ENCODE results near the gene TMSB15B. TPM values are rescaled to one million over a fixed set of nuclear protein-coding genes. Genes with fewer than 3 reads are reported as not detected.
"Not testable (repeated sequence)": the region's sequence is repeated elsewhere in the genome, so short reads cannot be mapped to it uniquely, and the experiment has no call there.

The TMSB15B gene
- total RNA-seq, 1 donor from 2014 or later, result 68.6 TPM

DNA sequence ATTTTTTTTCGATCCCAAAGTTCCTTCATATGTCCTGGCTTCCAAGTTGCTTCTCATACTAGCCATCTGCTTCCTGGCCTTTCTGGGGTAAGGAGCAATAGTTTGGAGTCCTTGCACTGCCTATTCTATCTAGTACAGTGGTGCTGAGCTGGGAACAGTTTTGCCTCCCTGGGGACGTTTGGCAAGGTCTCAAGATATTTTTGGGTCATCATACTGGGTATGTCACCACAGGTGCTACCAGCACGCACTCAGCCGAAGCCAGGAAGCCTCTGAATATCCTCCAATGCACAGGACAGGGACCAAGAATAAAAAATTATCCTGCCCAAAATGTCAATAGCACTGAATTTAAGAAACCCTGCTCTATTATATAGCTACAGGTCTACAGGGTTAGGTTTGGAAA is 35.4 kb upstream of the TMSB15B start:
- Mint-ChIP-seq H3K9me3 (ENCODE audit: unreplicated experiment) (no peaks in the 10 kb centered on the region), H3K4me3 (ENCODE audit: unreplicated experiment) (no peak overlapping the region), H3K36me3 (ENCODE audit: unreplicated experiment) (peaks cover 4% of the 10 kb centered on the region), H3K27ac (ENCODE audit: unreplicated experiment) (no peak overlapping the region), H3K4me1 (ENCODE audit: low read depth, unreplicated experiment) (no peaks in the 10 kb centered on the region), H3K27me3 (ENCODE audit: unreplicated experiment) (no peaks in the 10 kb centered on the region)
- DNase-seq, result no peak
- TF ChIP-seq, protein P1, sequence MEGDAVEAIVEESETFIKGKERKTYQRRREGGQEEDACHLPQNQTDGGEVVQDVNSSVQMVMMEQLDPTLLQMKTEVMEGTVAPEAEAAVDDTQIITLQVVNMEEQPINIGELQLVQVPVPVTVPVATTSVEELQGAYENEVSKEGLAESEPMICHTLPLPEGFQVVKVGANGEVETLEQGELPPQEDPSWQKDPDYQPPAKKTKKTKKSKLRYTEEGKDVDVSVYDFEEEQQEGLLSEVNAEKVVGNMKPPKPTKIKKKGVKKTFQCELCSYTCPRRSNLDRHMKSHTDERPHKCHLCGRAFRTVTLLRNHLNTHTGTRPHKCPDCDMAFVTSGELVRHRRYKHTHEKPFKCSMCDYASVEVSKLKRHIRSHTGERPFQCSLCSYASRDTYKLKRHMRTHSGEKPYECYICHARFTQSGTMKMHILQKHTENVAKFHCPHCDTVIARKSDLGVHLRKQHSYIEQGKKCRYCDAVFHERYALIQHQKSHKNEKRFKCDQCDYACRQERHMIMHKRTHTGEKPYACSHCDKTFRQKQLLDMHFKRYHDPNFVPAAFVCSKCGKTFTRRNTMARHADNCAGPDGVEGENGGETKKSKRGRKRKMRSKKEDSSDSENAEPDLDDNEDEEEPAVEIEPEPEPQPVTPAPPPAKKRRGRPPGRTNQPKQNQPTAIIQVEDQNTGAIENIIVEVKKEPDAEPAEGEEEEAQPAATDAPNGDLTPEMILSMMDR (IDR thresholded peaks at IDR 0.05; ENCODE audit: partially characterized antibody, unreplicated experiment), result no peak

DNA sequence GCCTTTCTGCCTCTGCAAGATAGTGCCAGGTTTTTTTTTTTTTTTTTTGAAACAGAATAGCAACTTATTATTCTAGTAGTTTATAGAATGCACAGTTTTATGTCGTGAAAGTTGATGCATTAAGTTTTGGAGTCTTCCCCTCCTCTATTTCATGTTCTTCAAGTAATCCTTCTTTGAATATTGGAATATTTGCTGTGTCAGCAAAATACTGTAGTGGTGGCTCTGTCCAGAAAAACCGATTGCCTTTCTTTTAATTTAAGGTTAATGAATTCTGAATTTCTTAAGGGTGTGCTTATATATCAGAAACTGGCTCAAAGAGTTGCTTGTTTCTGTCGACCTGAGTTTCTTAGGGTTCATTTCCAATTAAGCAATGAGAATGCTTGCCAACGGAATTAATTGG is 34.8 kb upstream of the TMSB15B start:
- TF ChIP-seq, protein P1 (IDR thresholded peaks at IDR 0.05; ENCODE audit: partially characterized antibody, unreplicated experiment), result no peak
- Mint-ChIP-seq H3K4me3 (ENCODE audit: unreplicated experiment) (no peak overlapping the region), H3K27ac (ENCODE audit: unreplicated experiment) (no peak overlapping the region), H3K36me3 (ENCODE audit: unreplicated experiment) (peaks cover 4% of the 10 kb centered on the region), H3K4me1 (ENCODE audit: low read depth, unreplicated experiment) (no peaks in the 10 kb centered on the region), H3K27me3 (ENCODE audit: unreplicated experiment) (no peaks in the 10 kb centered on the region), H3K9me3 (ENCODE audit: unreplicated experiment) (no peaks in the 10 kb centered on the region)
- DNase-seq, result no peak

DNA sequence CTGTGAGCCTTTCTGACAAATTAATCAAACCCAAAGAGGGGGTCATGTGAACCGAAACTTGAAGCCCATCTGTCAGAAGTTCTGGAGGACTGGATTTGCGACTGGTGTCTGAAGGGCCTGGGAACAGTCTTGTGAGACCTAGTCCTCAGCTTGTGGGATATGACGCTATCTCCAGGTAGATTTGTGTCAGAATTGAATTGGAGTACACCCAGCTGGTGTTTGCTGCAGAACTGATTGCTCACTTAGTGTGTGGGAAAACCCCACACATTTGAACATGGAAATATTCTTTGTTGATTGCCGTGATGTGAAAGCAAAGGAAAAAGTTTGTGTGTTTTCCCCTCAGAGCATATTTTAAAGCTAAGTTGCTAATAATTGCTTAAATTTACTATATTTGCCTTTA is 30.3 kb upstream of the TMSB15B start:
- Mint-ChIP-seq H3K27me3 (ENCODE audit: unreplicated experiment) (no peaks in the 10 kb centered on the region), H3K4me1 (ENCODE audit: low read depth, unreplicated experiment) (no peaks in the 10 kb centered on the region), H3K27ac (ENCODE audit: unreplicated experiment) (no peak overlapping the region), H3K9me3 (ENCODE audit: unreplicated experiment) (no peaks in the 10 kb centered on the region), H3K36me3 (ENCODE audit: unreplicated experiment) (no peaks in the 10 kb centered on the region), H3K4me3 (ENCODE audit: unreplicated experiment) (no peak overlapping the region)
- TF ChIP-seq, protein P1 (IDR thresholded peaks at IDR 0.05; ENCODE audit: partially characterized antibody, unreplicated experiment), result no peak
- DNase-seq, result no peak

DNA sequence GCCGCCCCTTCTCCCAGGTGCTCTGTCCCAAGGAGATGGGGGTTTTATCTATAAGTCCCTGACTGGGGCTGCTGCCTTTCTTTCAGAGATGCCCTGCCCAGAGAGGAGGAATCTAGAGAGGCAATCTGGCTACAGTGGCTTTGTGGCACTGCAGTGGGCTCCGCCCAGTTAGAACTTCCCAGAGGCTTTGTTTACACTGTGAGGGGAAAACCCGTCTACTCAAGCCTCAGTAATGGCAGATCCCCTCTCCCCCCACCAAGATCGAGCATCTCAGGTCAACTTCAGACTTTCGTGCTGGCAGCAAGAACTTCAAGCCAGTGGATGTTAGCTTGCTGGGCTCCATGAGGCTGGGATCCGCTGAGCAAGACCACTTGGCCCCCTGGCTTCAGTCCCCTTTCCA is 22.2 kb upstream of the TMSB15B start:
- not testable (repeated sequence) for H3K36me3 Mint-ChIP-seq (ENCODE audit: unreplicated experiment); H3K27ac Mint-ChIP-seq (ENCODE audit: unreplicated experiment); DNase-seq; H3K27me3 Mint-ChIP-seq (ENCODE audit: unreplicated experiment); H3K9me3 Mint-ChIP-seq (ENCODE audit: unreplicated experiment); H3K4me3 Mint-ChIP-seq (ENCODE audit: unreplicated experiment); H3K4me1 Mint-ChIP-seq (ENCODE audit: low read depth, unreplicated experiment)

DNA sequence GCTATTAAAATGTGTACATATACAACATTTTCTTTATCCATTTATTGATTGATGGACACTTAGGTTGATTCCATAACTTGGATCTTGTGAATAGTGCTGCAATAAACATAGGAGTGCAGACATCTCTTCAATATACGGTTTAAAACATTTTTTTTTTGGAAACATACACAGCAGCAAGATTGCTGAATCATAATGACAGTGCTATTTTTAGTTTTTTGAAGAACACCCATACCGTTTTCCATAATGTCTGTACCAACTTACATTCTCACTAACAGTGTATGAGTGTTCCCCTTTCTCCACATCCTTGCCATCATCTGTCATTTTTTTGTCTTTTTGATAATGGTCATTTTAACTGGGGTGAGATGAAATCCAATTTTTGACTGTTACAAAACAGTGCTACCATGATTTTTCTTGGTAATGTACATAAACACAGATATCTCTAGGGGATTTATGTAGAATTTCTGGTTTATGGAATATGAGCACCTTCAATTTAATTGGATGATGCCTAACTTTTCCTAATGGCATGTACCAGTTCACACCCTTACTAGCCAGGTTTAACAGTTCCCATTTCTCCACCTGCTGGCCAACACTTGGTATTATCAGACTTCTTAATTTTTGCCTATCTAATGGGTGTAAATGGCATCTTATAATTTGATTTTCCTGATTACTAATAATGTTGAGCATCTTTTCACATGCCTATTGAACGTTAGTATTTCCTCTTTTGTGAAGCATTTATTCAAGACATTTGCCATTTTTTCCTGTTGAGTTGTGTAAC is 21.0 kb upstream of the TMSB15B start:
- Mint-ChIP-seq H3K27me3 (ENCODE audit: unreplicated experiment) (peaks cover 4% of the 10 kb centered on the region), H3K27ac (ENCODE audit: unreplicated experiment) (no peak overlapping the region), H3K4me1 (ENCODE audit: low read depth, unreplicated experiment) (peaks cover 2% of the 10 kb centered on the region), H3K9me3 (ENCODE audit: unreplicated experiment) (no peaks in the 10 kb centered on the region), H3K4me3 (ENCODE audit: unreplicated experiment) (no peak overlapping the region), H3K36me3 (ENCODE audit: unreplicated experiment) (no peaks in the 10 kb centered on the region)
- DNase-seq, result no peak
- TF ChIP-seq, protein P1 (IDR thresholded peaks at IDR 0.05; ENCODE audit: partially characterized antibody, unreplicated experiment), result peak; percentile 54

Data from glutamatergic neuron (in vitro differentiated cells).